Adrenal gland (tissue), 5 donors: ENCODE results near the gene CDK6.

Experiments
- POLR2A ChIP-seq, 2 donors: fragments of 450-650 bp; IDR thresholded peaks; one replicate each; pipeline ENCODE4 v1.6.1; 2017; ENCODE audit warnings: antibody characterized with exemption in 2 of 2, mild to moderate bottlenecking in 2 of 2, moderate library complexity in 1 of 2
- TF ChIP-seq, protein P1 (sequence below), 6 experiments: fragments of 450-650 bp in 4 of 6; fragments of 200-600 bp in 2 of 6; sonication (generic) in 1 of 6; IDR thresholded peaks; 1 replicate in 5 of 6; 2 replicates in 1 of 6; pipeline versions ENCODE4 v1.5.1 to v1.8.0; 2016 to 2021; ENCODE audit warnings: antibody characterized with exemption in 6 of 6, mild to moderate bottlenecking in 2 of 6, moderate library complexity in 1 of 6
- donor health status: DM: no; HTN: no; CAD: no.

GRCh38 chr7:92627956-92628355 lies 208.4 kb downstream of the CDK6 start:
- TF ChIP-seq, protein P1, sequence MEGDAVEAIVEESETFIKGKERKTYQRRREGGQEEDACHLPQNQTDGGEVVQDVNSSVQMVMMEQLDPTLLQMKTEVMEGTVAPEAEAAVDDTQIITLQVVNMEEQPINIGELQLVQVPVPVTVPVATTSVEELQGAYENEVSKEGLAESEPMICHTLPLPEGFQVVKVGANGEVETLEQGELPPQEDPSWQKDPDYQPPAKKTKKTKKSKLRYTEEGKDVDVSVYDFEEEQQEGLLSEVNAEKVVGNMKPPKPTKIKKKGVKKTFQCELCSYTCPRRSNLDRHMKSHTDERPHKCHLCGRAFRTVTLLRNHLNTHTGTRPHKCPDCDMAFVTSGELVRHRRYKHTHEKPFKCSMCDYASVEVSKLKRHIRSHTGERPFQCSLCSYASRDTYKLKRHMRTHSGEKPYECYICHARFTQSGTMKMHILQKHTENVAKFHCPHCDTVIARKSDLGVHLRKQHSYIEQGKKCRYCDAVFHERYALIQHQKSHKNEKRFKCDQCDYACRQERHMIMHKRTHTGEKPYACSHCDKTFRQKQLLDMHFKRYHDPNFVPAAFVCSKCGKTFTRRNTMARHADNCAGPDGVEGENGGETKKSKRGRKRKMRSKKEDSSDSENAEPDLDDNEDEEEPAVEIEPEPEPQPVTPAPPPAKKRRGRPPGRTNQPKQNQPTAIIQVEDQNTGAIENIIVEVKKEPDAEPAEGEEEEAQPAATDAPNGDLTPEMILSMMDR (IDR thresholded peaks at IDR 0.05), result no peak
- TF ChIP-seq POLR2A (IDR thresholded peaks at IDR 0.05), result no peak
